GM20431 (cell line): ENCODE measurements around the gene GVQW3.
"Not testable (repeated sequence)": the region's sequence is repeated elsewhere in the genome, so short reads cannot be mapped to it uniquely, and the experiment has no call there.

Experiments
- in situ Hi-C: fragments of 300-500 bp; cut with MseI, MboI; formaldehyde crosslinking; loops from one replicate; pipeline ENCODE4 v1.15.0; 2020; ENCODE audit warnings: low sequenced_read_pairs; ENCODE audit not compliant: unreplicated experiment

Gene GVQW3

GRCh38 chr11:76382209-76382608, 1.1 kb downstream of the GVQW3 start:
- in situ Hi-C loops = no loop called here

GRCh38 chr11:76385903-76386302, 4.8 kb downstream of the GVQW3 start:
- in situ Hi-C loops = no loop called here

- in situ Hi-C loops = no loop called here
Observed at GRCh38 chr11:76388408-76388807, 7.3 kb downstream of the GVQW3 start.

GRCh38 chr11:76391021-76391420, 9.9 kb downstream of the GVQW3 start:
- in situ Hi-C loops = no loop called here

GRCh38 chr11:76391811-76392475, 10.8 kb downstream of the GVQW3 start:
- in situ Hi-C loops = no loop called here

GRCh38 chr11:76392870-76393269, 11.7 kb downstream of the GVQW3 start:
- in situ Hi-C loops = no loop called here

- in situ Hi-C loops = no loop called here
Observed at GRCh38 chr11:76394411-76394810, 13.3 kb downstream of the GVQW3 start.

- in situ Hi-C loops = no loop called here
Observed at GRCh38 chr11:76395296-76395695, 14.2 kb downstream of the GVQW3 start.

- in situ Hi-C loops = no loop called here
Observed at GRCh38 chr11:76397383-76397782, 16.3 kb downstream of the GVQW3 start.

GRCh38 chr11:76400967-76401366, 19.8 kb downstream of the GVQW3 start:
- in situ Hi-C loops = no loop called here

- in situ Hi-C loops = not testable (repeated sequence)
Observed at GRCh38 chr11:76401484-76401883, 20.4 kb downstream of the GVQW3 start.

- in situ Hi-C loops = no loop called here
Observed at GRCh38 chr11:76406359-76406758, 25.2 kb downstream of the GVQW3 start.

GRCh38 chr11:76408171-76408965, 27.2 kb downstream of the GVQW3 start:
- in situ Hi-C loops = no loop called here

GRCh38 chr11:76410851-76411357, 29.8 kb downstream of the GVQW3 start:
- in situ Hi-C loops = no loop called here

- in situ Hi-C loops = no loop called here
Observed at GRCh38 chr11:76415073-76415472, 34.0 kb downstream of the GVQW3 start.

- in situ Hi-C loops = no loop called here
Observed at GRCh38 chr11:76419896-76420295, 38.8 kb downstream of the GVQW3 start.

GRCh38 chr11:76424379-76424778, 43.3 kb downstream of the GVQW3 start:
- in situ Hi-C loops = no loop called here

GRCh38 chr11:76424891-76425290, 43.8 kb downstream of the GVQW3 start:
- in situ Hi-C loops = no loop called here

- in situ Hi-C loops = no loop called here
Observed at GRCh38 chr11:76426660-76427059, 45.5 kb downstream of the GVQW3 start.

GRCh38 chr11:76436020-76436419, 54.9 kb downstream of the GVQW3 start:
- in situ Hi-C loops = no loop called here

- in situ Hi-C loops = no loop called here
Observed at GRCh38 chr11:76443268-76443980, 62.3 kb downstream of the GVQW3 start.
